H1 (cell line): ENCODE data around the gene MS4A8. TPM values are rescaled to one million over a fixed set of nuclear protein-coding genes. Genes with fewer than 3 reads are reported as not detected.

Experiments
- CTCF ChIA-PET: fragments of 300-600 bp; sonication (Branson Sonifier 250); formaldehyde crosslinking; loops from one replicate; lab custom pipeline; 2021; ENCODE audit not compliant: partially characterized antibody; lab: Charles Lee
- POLR2A ChIA-PET: fragments of 300-600 bp; sonication (Branson Sonifier 250); formaldehyde crosslinking; loops from one replicate; lab custom pipeline; 2021; ENCODE audit warnings: inconsistent platforms; ENCODE audit not compliant: partially characterized antibody; lab: Charles Lee
- DNase-seq, 2 experiments: peaks; one replicate each; pipeline versions ENCODE4 v3.0.0 to v3.0.0-alpha.2; 2010 to 2022; ENCODE audit warnings: low spot score in 2 of 2, low read depth in 1 of 2, mixed read lengths in 1 of 2
- FAIRE-seq: peaks from 2 replicates; lab custom pipeline; 2011; peaks lifted over from hg19 to GRCh38; lab: Jason Lieb, UNC
- H2AFZ ChIP-seq: 2 replicates; pipeline ENCODE4 v1.8.1; 2012; ENCODE audit warnings: low read length, inconsistent platforms
- H2AK5ac ChIP-seq: 2 replicates; pipeline ENCODE4 v1.6.1; 2013; ENCODE audit warnings: low read depth, low read length
- H2BK120ac ChIP-seq: replicated peaks from 2 replicates; pipeline ENCODE3; 2013; ENCODE audit warnings: low read depth, low read length, inconsistent platforms
- H2BK12ac ChIP-seq: 2 replicates; pipeline ENCODE4 v1.6.1; 2013; ENCODE audit warnings: low read depth, low read length
- H2BK15ac ChIP-seq: 2 replicates; pipeline ENCODE4 v1.6.1; 2013; ENCODE audit warnings: low read length
- H2BK20ac ChIP-seq: 2 replicates; pipeline ENCODE4 v1.6.1; 2013; ENCODE audit warnings: low read length
- H2BK5ac ChIP-seq: 2 replicates; pipeline ENCODE4 v1.6.1; 2013; ENCODE audit warnings: low read depth, low read length
- H3K14ac ChIP-seq: 2 replicates; pipeline ENCODE4 v1.6.1; 2013; ENCODE audit warnings: inconsistent platforms; ENCODE audit not compliant: insufficient read length
- H3K18ac ChIP-seq: 2 replicates; pipeline ENCODE4 v1.6.1; 2013; ENCODE audit warnings: low read length; ENCODE audit errors: extremely low read depth
- H3K23ac ChIP-seq: 2 replicates; pipeline ENCODE4 v1.6.1; 2013; ENCODE audit warnings: inconsistent platforms; ENCODE audit not compliant: insufficient read length
- H3K23me2 ChIP-seq: 2 replicates; pipeline ENCODE4 v1.6.1; 2013; ENCODE audit warnings: low read depth, low read length
- H3K27ac ChIP-seq: 2 replicates; pipeline ENCODE4 v1.6.1; 2011; ENCODE audit warnings: low read depth, low read length, inconsistent platforms
- H3K27me3 ChIP-seq, 4 experiments: replicated peaks in 1 of 4; 1 replicate in 1 of 4; 2 replicates in 3 of 4; pipeline versions ENCODE4 v1.6.1 to v1.8.1; 2011 to 2013; ENCODE audit warnings: low read length in 3 of 4, mild to moderate bottlenecking in 3 of 4, inconsistent platforms in 2 of 4, mixed read lengths in 2 of 4, moderate library complexity in 1 of 4; ENCODE audit not compliant: control insufficient read depth in 3 of 4, insufficient read depth in 3 of 4; ENCODE audit errors: extremely low read depth in 1 of 4
- H3K36me3 ChIP-seq, 4 experiments: 2 replicates each; pipeline versions ENCODE4 v1.6.1 to v1.8.1; 2011 to 2013; ENCODE audit warnings: mild to moderate bottlenecking in 4 of 4, low read length in 3 of 4, moderate library complexity in 2 of 4, control low read depth in 1 of 4, inconsistent platforms in 1 of 4; ENCODE audit not compliant: insufficient read depth in 4 of 4, control insufficient read depth in 2 of 4
- H3K4ac ChIP-seq: replicated peaks from 2 replicates; pipeline ENCODE3; 2013; ENCODE audit warnings: low read length, low read depth, mixed read lengths, inconsistent platforms; ENCODE audit not compliant: insufficient read length
- H3K4me1 ChIP-seq, 4 experiments: replicated peaks in 1 of 4; 1 replicate in 1 of 4; 2 replicates in 3 of 4; pipeline versions ENCODE4 v1.6.1 to v1.8.1; 2011 to 2013; ENCODE audit warnings: low read length in 3 of 4, inconsistent platforms in 2 of 4, mixed read lengths in 1 of 4; ENCODE audit not compliant: insufficient read depth in 4 of 4, control insufficient read depth in 3 of 4
- H3K4me2 ChIP-seq, 2 experiments: 2 replicates each; pipeline versions ENCODE4 v1.6.1 to v1.8.1; 2011 to 2013; ENCODE audit warnings: low read depth in 2 of 2, low read length in 2 of 2, control low read depth in 1 of 2, inconsistent platforms in 1 of 2, mild to moderate bottlenecking in 1 of 2; ENCODE audit not compliant: insufficient read depth in 1 of 2
- H3K4me3 ChIP-seq, 4 experiments: fragments of 200-600, 300-600 bp in 1 of 4; sonication (generic), shearing (Covaris generic), sonication (Bioruptor Twin) in 1 of 4; 2 replicates each; pipeline versions ENCODE4 v1.5.1 to v1.8.1; 2011 to 2016; ENCODE audit warnings: low read length in 4 of 4, low read depth in 3 of 4, control low read depth in 2 of 4, inconsistent platforms in 2 of 4, mild to moderate bottlenecking in 2 of 4, mixed read lengths in 1 of 4, moderate library complexity in 1 of 4; ENCODE audit not compliant: insufficient read depth in 2 of 4; ENCODE audit errors: extremely low read depth in 1 of 4
- H3K56ac ChIP-seq: replicated peaks from 2 replicates; pipeline ENCODE3; 2013; ENCODE audit warnings: low read depth, mild to moderate bottlenecking, mixed read lengths, low read length, inconsistent platforms; ENCODE audit not compliant: insufficient read length
- H3K79me1 ChIP-seq: 2 replicates; pipeline ENCODE4 v1.6.1; 2013; ENCODE audit warnings: low read depth, low read length, control low read depth
- H3K79me2 ChIP-seq, 2 experiments: 2 replicates each; pipeline versions ENCODE4 v1.6.1 to v1.8.1; 2012 to 2013; ENCODE audit warnings: low read length in 2 of 2, mild to moderate bottlenecking in 2 of 2, inconsistent platforms in 1 of 2; ENCODE audit not compliant: insufficient read depth in 2 of 2, control insufficient read depth in 1 of 2
- H3K9ac ChIP-seq, 4 experiments: replicated peaks in 1 of 4; 1 replicate in 1 of 4; 2 replicates in 3 of 4; pipeline versions ENCODE4 v1.6.1 to v1.8.1; 2011 to 2013; ENCODE audit warnings: low read depth in 3 of 4, low read length in 3 of 4, control low read depth in 2 of 4, mild to moderate bottlenecking in 2 of 4, moderate library complexity in 2 of 4, inconsistent platforms in 1 of 4; ENCODE audit errors: extremely low read depth in 1 of 4
- H3K9me3 ChIP-seq, 2 experiments: 2 replicates each; pipeline versions ENCODE4 v1.6.1 to v1.8.1; 2012 to 2013; ENCODE audit warnings: mild to moderate bottlenecking in 2 of 2, moderate library complexity in 2 of 2, control low read depth in 1 of 2, inconsistent platforms in 1 of 2, low read depth in 1 of 2, low read length in 1 of 2, mixed read lengths in 1 of 2; ENCODE audit not compliant: insufficient read depth in 2 of 2
- H4K20me1 ChIP-seq, 2 experiments: replicated peaks in 1 of 2; 2 replicates each; pipeline versions ENCODE3 to v1.8.1; 2011 to 2013; ENCODE audit warnings: inconsistent platforms in 2 of 2, low read length in 2 of 2, mild to moderate bottlenecking in 1 of 2; ENCODE audit not compliant: insufficient read depth in 2 of 2, control insufficient read depth in 1 of 2
- H4K5ac ChIP-seq: 2 replicates; pipeline ENCODE4 v1.6.1; 2013; ENCODE audit warnings: low read length, low read depth, mixed read lengths, inconsistent platforms; ENCODE audit not compliant: insufficient read length
- H4K8ac ChIP-seq: 2 replicates; pipeline ENCODE4 v1.8.0; 2013; ENCODE audit warnings: mild to moderate bottlenecking, moderate library complexity, low read length, inconsistent platforms; ENCODE audit not compliant: insufficient read depth; ENCODE audit errors: extremely low read depth
- H4K91ac ChIP-seq: replicated peaks from 2 replicates; pipeline ENCODE3; 2013; ENCODE audit warnings: low read length, mixed read lengths, inconsistent platforms; ENCODE audit not compliant: insufficient read length
- BRCA1 ChIP-seq: IDR thresholded peaks from 2 replicates; pipeline ENCODE4 v1.6.1; 2012; ENCODE audit warnings: low read depth, low read length, improper control_type of control experiment
- CBX8 ChIP-seq: fragments of 300-800, 300-1000 bp; sonication (generic); IDR thresholded peaks from 2 replicates; pipeline ENCODE4 v1.7.1; 2016; ENCODE audit warnings: low read depth, low read length, borderline replicate concordance
- CEBPB ChIP-seq: IDR thresholded peaks from 2 replicates; pipeline ENCODE4 v1.6.1; 2012; ENCODE audit warnings: low read depth, low read length
- CTCF ChIP-seq, 3 experiments: IDR thresholded peaks; 1 replicate in 2 of 3; 2 replicates in 1 of 3; pipeline versions ENCODE4 v1.5.1 to v1.6.1; 2011; ENCODE audit warnings: low read length in 3 of 3, mild to moderate bottlenecking in 3 of 3, inconsistent platforms in 2 of 3, low read depth in 1 of 3, moderate library complexity in 1 of 3; ENCODE audit not compliant: insufficient read depth in 1 of 3; ENCODE audit errors: control extremely low read depth in 1 of 3
- EGR1 ChIP-seq: IDR thresholded peaks from 2 replicates; pipeline ENCODE4 v1.6.1; 2011; ENCODE audit warnings: low read depth, low read length, borderline replicate concordance
- FOSL1 ChIP-seq: IDR thresholded peaks from 2 replicates; pipeline ENCODE4 v1.6.1; 2011; ENCODE audit warnings: mild to moderate bottlenecking, low read depth, low read length, moderate library complexity; ENCODE audit not compliant: insufficient read depth
- RAD21 ChIP-seq, 2 experiments: IDR thresholded peaks in 1 of 2; conservative IDR thresholded peaks in 1 of 2; 2 replicates each; pipeline ENCODE4 v1.6.1; 2011; ENCODE audit warnings: low read depth in 2 of 2, low read length in 2 of 2, improper control_type of control experiment in 1 of 2, inconsistent platforms in 1 of 2, mild to moderate bottlenecking in 1 of 2, moderate library complexity in 1 of 2
- RBBP5 ChIP-seq: IDR thresholded peaks from 2 replicates; pipeline ENCODE4 v1.7.1; 2012; ENCODE audit warnings: low read depth, mild to moderate bottlenecking, inconsistent platforms, low read length, moderate library complexity, borderline replicate concordance
- RFX5 ChIP-seq: IDR thresholded peaks from 2 replicates; pipeline ENCODE4 v1.6.1; 2011; ENCODE audit warnings: low read depth, low read length, improper control_type of control experiment, borderline replicate concordance
- RXRA ChIP-seq: IDR thresholded peaks from 2 replicates; pipeline ENCODE4 v1.6.1; 2011; ENCODE audit warnings: low read depth, mild to moderate bottlenecking, low read length, moderate library complexity; ENCODE audit not compliant: insufficient read depth
- SP4 ChIP-seq: IDR thresholded peaks from 2 replicates; pipeline ENCODE4 v1.6.1; 2012; ENCODE audit warnings: low read length, inconsistent platforms
- TEAD4 ChIP-seq: IDR thresholded peaks from 2 replicates; pipeline ENCODE4 v1.6.1; 2012; ENCODE audit warnings: low read depth, low read length, inconsistent platforms, mixed read lengths
- WGBS, 2 experiments: shearing (Covaris generic) in 1 of 2; methylation state at CpG; one replicate each; pipeline versions ENCODE4 v1.1.6 to v1.1.7; 2013 to 2015; ENCODE audit warnings: low lambda C conversion rate in 2 of 2, mixed read lengths in 2 of 2, inconsistent platforms in 1 of 2, low coverage in 1 of 2, missing lambda C conversion rate in 1 of 2; ENCODE audit not compliant: insufficient replicate concordance in 2 of 2, insufficient coverage in 1 of 2, insufficient read length in 1 of 2; ENCODE audit errors: extremely low coverage in 1 of 2, missing lambda C conversion rate in 1 of 2; 5-methylcytosine and 5-hydroxymethylcytosine counted together
- polyA plus RNA-seq, 7 experiments: library from polyadenylated mRNA; depleted of rRNA in 3 of 7; stranded (reverse) in 5 of 7; unstranded in 2 of 7; fragments of >200 nt in 5 of 7; fragments of 200-250 nt in 2 of 7; gene quantifications; 1 replicate in 5 of 7; 2 replicates in 1 of 7; 4 replicates in 1 of 7; pipeline versions ENCODE4 v1.2.1 to v1.2.3, GENCODE V29; 2011 to 2013; ENCODE audit warnings: missing spikeins in 2 of 7, mixed read lengths in 2 of 7
- total RNA-seq: library from RNA; stranded (reverse); fragmentation: NEBNext Ultra II Directional; extraction: Animal tissue kit (Norgen Biotek cat#: 25700); gene quantifications from 2 replicates; pipeline ENCODE4 v1.2.1, GENCODE V29; 2021

Gene MS4A8
- total and polyA plus RNA-seq, 2 of the 8 experiments (the other 6 are each of a cell fraction or from before 2014, with no cell fraction given): not detected

- no peaks in the 10 kb centered on the region for H3K79me2 ChIP-seq
- no peak overlapping the region for H3K27ac ChIP-seq
- no peaks in the 10 kb centered on the region; a peak in 2 of 7 replicates for H3K27me3 ChIP-seq
- FAIRE-seq (no peak), DNase-seq (no peak)
- ChIA-PET CTCF (interaction anchor here (1.0 to 1.5 kb wide), 5 partner anchors 10 to 110 kb away, joined by 3 to 5 read pairs (median 5); no protein-coding TSS in a partner anchor), POLR2A (no interaction called here)
- no peak overlapping the region for H2BK12ac ChIP-seq
- no peaks in the 10 kb centered on the region; a peak in 2 of 7 replicates for H3K4me1 ChIP-seq
- no peak overlapping the region for H3K18ac ChIP-seq
- H4K5ac ChIP-seq: no peak overlapping the region
- no peaks in the 10 kb centered on the region for H3K23me2 ChIP-seq
- H3K4me3 ChIP-seq: no peak overlapping the region
- H3K36me3 ChIP-seq: no peaks in the 10 kb centered on the region
- H4K20me1 ChIP-seq: no peaks in the 10 kb centered on the region
- H3K4ac ChIP-seq: no peak overlapping the region
- H2AK5ac ChIP-seq: no peak overlapping the region
- H3K9ac ChIP-seq: no peak overlapping the region
- no peaks in the 10 kb centered on the region; a peak in 2 of 4 replicates for H3K9me3 ChIP-seq
- WGBS, 2 experiments: 91% methylated on average over 6 of the region's 6 CpGs; no CpG with 5 or more reads in 1 of the 2 experiments
- H2BK15ac ChIP-seq: no peak overlapping the region
- H2BK120ac ChIP-seq: no peak overlapping the region
- no peak overlapping the region for H3K56ac ChIP-seq
- no peak overlapping the region for H4K91ac ChIP-seq
- H4K8ac ChIP-seq: no peak overlapping the region
- no peak overlapping the region for H3K4me2 ChIP-seq
- H2BK20ac ChIP-seq: no peak overlapping the region
- H3K23ac ChIP-seq: no peak overlapping the region
- H2AFZ ChIP-seq: no peak overlapping the region
- H3K79me1 ChIP-seq: no peaks in the 10 kb centered on the region
- no peak overlapping the region for H3K14ac ChIP-seq
- no peak overlapping the region for H2BK5ac ChIP-seq
- TF ChIP-seq CBX8 (no peak), RFX5 (no peak), SP4 (no peak), CTCF (IDR thresholded peaks at IDR 0.05; ENCODE audit: control extremely low read depth in 1 of 3, insufficient read depth in 1 of 3, low read depth in 1 of 3, low read length in 3 of 3) (no peak), FOSL1 (no peak), RXRA (no peak), RAD21 (IDR thresholded peaks at IDR 0.05 in 1 of 2, conservative IDR thresholded peaks at IDR 0.05 in 1 of 2; ENCODE audit: low read depth in 2 of 2, low read length in 2 of 2) (no peak), EGR1 (no peak), TEAD4 (no peak), RBBP5 (no peak), CEBPB (no peak), BRCA1 (no peak)
Observed at GRCh38 chr11:60720460-60720859, 21.0 kb downstream of the MS4A8 start.
